IPS-NIHi7 (cell line): ENCODE results near the gene NACAD.
A peak's percentile ranks its signal among the peaks of the same experiment; 100 is the strongest.

Experiments
- DNase-seq: peaks from one replicate; pipeline ENCODE4 v3.0.0; 2012; ENCODE audit warnings: mixed read lengths; ENCODE audit errors: extremely low spot score

Gene NACAD

DNA sequence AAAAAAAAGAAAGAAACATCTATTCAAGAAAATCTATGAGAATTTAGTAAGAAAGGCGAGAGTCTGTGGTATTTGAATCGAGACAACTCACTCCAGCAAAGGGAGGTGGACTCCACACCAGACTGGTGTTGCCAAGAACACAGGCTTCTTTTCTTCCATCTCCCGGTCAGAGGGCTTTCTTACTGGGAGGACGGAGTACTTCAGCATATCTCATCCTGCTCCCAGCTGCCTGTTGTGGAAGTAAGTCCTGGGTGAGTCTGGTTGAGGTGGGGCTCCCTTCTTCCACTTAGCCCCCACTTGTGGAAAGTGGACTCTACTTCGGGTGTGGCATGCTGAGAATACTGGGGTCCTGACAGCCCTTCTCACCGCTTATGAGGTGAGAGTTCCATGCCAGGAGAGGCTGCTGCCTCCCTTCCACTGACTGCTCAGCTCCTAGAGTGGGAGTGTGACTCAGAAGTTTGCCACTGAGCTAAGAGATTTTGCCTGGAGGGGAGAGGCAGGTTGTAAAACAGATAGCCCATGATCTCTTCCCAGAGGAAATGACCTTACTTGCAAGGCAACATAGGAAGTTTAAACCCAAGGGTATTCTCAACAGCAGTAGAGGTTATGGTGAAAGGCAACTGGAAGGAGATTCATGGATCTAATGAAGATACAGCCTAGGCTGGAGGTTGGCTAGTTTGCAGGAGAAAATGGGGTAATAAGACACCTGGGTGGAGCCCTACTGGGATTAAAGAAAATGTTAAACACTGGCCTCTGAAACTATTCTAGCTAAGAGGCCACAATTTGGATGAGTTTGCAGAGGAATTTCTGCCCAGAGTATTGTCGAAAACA lies 3.5 kb upstream of the NACAD start:
- DNase-seq: no peak

DNA sequence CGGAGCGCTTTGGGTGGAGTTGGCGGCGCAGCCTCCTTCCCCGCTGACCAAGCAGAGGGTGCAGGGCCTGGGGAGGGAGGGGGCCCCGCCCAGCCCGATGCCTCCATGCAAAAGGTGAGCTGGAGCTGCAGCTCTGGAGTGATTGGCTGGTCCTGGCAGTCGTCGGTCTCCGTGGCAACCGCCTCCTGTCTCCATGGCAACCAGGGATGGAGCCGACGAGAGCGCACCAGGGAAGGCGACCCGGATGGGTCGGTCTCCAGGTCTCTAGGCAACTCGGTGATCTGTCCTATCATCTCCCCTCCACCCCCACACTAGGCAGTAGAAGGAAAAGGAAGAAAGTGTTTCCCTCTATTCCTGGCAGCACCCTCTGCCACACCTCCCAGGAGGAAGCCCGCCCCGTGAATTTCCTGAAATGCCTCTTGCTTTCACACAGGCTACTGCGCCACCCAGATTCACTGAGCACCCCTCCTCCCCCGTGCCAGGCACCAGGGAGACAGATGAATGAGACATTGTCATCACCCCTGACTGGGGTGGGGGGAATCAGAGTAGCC lies 647 bp upstream of the NACAD start:
- DNase-seq: peak; percentile 97

DNA sequence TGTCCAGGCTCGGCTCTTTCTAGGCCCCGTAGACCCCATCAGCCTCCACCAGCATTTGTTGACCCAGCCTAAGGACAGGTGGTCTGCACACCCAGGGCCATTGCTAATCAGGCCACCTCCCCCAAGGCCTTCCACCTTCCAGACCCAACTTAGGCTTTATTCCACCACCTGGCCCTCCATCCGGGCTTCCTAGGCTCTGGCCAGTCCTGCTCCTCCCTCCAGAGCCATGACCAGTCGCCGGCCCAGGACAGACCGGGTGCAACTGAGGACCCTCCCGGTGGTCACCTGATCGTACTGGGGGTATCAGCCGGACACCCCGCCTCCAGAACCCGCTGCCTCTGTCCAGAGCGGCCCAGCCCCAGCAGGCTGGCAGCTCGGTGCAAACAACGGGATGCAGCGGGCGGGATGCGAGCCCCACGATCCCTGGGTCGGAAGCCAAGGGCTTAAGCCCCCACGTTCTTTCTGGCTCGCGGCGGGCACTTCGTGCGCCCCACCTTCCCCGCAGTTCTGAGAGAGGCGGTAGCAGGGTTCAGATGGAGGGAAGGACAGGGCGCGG lies 545 bp downstream of the NACAD start:
- no peak for DNase-seq

DNA sequence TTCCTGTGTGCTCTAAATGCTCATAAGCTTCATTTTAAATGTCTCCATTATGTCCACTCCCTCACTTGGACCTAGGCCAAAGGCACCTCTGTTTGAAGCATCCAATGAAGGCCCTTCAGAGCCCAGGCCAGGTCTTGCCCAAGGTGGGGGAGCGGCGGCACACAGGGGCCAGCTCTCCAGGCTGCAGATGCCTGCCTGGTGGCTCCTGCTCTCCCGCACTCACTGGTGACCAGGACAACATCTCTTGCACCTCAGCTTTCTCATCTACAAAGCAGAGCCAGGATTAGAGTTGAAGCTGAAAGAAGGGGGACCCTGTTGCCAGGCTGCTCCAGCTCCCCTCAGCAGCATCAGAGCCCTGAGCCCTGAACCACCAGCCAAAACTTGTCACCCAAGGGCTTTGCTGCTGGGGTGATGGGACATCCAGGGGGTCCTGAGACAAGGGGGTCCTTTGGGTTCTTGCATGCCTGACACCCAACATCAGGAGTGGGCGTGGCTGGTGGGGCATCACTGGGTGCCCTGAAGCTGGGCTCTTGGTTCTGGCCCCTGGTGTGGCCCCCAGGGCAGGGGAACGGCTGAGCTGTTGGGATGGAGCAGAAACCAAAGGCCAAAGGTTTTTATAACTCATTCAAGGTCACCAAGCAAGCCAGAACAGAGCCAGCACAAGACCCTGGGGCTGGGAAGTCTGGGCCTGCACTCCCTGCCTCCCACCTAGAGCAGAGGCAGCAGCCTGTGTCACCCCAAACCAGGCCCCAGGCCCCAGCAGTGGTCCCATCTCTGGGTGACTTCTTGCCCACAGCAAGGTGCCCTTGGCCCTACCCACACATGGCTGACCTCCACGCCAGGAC lies 1.2 kb downstream of the NACAD start:
- DNase-seq: no peak

DNA sequence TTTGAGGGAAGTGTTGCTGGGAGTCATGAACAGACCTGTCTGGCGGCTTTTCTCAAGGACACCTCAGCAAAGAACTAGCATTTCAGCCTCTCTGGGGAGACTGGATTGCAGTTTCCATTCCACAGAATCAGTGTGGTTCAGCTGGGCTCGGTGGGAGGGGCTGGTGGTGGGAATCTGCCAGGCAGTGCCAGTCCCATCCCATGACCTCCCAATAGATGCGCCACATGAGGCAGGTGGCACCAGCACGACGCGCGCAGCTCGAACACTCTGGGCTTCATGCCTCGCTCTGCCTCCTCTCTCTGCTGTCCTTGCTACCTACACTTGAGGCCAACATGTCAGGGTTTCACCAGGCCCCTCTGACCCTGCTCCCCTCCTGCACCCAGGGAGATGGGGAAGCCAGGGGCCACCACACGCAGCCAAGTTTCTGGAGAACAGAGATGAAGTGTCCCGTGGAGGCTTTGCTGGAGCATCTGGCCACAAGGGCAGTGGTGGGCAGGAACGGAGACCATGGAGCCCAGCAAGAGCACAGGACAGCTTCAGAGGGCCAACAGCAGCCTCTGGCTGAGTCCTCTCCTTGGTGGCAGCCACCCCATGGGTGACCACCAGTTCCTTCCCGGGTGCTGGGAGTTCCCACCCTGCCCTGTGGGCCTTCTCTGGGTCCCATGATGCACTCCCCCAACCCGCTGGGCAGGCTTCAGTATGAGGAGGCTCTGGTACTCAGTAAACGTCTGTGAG lies 2.3 kb downstream of the NACAD start:
- DNase-seq: no peak

DNA sequence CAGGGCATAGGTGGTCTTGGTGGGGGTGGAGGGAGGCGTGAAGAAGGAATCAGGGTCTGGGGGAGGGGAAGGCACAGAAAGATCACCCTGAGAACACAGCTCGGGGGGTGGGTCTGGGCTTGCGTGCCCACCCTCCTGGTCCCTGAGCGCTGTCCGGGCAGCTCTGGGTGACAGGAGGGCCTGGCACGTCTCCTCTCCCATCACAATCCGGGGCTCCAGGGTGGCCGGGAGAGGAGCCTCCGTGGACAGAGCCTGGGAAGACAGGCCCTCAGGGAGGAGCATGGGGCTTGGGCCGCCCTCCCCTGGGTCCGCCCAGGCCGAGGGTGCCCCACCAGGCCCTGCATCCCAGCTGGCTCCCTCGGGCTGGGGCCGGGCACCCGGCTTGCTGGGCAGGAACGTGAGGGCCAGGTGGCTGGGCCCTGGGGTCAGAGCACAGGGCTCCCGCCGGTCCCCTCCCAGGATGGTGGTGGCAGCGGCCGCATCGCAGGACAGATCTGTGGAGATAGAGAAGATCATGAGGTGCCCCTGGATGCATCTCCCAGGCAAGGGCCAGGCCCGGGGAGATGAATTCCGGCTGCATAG lies 3.1 kb downstream of the NACAD start:
- DNase-seq: no peak

DNA sequence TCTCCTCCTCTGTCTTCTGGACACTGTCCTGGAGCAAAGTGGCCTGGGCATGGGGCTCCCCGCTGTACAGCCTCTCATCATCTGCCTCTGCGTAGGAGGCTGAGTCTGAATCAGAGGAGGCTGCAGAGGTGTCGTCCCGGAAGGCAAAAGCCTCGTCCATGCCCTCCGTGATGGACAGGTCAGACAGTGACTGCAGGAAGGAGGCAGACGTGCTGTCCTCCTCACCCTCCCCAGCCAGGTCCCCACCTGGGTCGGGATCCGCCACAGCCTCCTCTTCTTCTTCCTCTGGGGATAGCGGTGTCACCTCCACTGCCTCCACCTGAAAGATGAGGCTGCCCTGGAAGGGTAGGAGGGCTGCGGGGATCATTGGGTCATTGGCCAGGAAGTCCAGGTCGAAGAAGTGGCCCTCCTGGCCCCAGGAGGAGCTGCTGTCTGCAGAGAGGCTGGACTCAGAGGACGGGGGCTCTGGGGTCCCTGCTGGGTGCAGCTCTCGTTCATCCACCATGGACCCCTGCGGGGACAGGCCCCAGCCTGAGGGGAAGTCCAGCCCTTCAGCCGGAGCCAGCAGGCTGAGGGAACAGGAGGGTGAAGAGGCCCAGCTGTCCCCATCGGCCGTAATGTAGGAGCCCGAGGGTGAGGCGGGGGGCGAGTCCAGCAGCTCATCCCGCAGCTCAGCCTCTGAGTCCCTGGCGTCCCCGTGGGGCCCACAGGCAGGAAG lies 3.7 kb downstream of the NACAD start:
- no peak for DNase-seq

DNA sequence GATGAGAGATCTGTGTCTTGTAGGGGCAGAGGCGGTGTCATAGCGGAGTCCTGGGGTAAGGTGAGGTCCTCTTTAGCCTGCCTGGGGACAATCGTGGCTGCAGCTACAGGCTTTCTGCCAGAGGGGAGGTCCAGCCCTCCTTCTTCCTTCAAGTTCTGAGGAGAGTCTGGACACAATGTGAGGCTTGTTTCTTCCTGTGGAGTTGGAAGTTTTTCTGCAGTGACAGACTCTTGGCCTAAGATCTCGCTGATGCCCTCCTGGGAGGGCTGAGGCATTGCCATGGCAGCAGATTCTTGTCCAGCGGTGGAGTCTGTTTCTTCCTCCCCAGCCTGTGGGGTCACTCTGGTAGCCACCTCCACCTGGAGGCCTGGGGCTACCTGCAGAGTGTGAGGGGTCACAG lies 4.4 kb downstream of the NACAD start:
- no peak for DNase-seq

DNA sequence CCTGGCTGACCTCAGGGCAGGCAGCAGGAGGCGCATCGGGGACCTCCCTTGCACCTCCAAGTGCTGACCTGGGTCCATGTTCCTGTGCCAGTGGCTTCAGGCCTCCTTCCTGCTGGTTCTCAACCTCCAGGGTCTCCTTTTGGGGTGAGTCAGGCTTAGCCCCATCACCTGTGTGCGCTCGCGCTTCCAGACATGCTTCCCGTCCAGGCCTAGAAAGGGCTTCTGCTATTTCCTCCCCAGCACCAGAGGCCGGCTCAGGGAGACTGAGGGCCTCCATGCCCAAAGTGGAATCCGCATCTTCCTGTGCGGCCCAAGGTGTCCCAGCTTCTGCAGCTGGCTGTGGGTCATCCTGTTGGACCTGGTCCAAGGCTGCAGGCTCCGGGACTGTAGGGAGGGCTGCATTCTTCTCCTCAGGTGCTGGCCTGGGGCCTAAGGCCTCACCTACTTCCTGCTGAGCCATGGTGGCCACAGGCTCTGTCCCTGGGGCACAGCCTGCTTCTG lies 5.9 kb downstream of the NACAD start:
- no peak for DNase-seq

DNA sequence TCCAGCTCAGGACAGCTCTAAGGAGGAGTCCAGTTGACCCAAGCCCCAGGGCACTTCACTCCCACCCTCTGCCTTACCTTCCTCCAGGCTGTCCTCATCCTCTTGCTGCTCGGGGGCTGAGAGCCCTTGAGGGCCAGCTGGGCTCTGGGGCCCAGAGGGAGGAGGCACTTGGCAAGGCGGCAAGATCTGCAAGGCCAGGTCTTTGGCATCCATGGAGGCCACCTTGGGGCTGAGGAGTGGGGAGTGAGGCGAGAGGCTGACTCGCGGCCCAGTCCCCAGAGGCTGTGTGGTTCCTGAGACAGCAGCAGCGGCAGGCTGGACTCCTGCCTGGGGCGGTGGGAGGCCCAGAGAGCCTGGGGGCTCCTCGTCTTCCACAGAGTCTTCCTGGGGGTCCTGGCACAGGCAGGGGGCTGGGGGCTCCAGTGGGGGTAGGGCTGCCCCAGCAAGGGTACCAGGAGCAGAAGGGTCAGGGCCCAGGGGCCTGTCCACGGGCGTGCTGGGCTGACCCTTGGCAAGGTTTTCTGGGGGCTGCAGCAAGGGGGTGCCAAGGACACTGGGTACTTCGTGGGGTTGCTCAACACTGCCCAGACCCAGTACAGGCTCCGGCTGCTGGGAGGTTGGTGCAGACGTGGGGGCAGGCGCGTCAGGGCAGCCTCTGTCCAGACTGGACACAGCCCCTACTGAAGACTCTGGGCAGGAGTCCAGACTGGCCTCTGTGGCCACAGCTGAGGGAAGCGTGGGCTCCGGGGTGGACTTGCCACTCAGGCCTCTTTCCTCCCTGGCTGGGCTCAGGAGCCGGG lies 6.5 kb downstream of the NACAD start:
- no peak for DNase-seq

DNA sequence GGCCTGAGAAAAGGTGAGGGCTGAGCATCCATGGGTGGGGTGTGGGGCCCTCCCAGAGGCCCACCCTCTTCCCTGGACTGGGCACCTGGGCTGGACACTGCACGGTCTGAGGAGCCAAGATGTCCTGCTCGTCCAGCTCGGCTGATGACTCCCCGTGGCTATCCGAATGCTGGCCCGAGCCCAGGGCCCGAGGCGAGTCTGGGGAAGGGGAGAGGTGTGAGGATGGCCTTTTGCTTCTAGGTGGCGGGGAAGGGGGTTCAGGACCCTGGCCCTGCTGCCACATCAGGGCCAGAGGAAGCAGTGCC lies 7.1 kb downstream of the NACAD start:
- DNase-seq: no peak

DNA sequence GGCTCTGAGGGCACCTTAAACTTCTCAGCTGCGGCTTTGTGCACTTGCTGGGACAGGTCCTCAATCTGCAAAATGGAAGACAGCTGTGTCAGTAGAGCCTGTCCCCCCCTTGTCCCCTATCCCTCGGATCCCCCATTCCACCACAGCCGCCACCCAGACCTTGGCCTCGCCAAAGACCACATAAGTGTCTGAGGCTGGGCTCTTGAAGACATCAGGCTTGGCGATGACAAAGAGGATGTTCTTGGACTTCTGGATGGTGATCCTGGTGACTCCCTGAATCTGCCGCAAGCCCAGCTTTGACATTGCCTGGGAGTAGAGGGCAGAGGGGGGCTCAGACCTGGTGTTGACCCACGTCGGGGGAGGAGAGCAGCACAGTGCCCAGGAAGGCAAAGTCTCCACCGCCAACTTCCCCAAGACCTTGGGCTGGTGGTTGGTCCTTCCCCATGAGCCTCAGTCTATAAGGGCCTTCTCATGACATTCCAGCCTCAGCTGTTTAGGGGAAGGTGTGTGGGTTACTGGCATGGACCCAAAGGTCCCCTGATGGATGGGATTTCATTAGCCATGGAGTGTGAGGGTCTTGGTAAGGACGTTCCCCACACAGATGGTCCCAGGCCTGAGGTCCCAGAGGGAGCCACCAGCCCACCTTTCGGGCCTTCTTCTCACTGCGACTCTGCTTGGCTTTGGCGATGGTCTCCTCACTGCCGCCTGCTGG lies 7.7 kb downstream of the NACAD start:
- DNase-seq: no peak

DNA sequence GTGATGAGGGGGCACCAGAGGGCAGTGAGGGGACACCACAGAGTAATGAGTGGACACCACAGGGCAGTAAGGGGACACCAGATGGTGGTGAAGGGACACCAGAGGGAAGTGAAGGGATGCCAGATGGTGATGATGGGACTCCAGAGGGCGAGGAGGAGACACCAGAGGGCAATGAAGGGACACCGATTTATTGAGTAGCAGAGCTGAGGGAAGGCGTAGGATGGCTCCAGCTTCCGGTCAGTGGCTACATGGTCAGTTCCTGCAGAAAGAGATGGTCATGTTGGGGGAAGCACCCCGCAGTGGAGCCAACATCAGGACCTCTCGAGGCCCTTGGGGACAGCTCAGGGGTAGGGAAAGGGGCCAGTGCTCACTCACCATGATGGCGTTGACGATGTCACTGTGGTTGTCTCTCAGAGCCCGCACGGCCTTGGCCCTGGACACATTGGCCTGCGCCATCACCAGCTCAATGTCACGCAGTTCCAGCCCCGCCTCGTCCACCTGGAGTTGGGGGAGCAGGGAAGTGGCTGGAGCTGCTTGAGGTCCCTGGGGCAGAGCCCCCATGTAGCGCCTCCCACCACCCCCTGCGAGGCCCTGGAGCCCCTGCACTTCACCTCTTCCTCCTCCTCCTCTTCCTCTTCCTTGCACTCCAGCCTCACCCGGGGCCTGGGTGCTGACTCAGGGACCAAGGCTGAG lies 8.4 kb downstream of the NACAD start:
- no peak for DNase-seq

DNA sequence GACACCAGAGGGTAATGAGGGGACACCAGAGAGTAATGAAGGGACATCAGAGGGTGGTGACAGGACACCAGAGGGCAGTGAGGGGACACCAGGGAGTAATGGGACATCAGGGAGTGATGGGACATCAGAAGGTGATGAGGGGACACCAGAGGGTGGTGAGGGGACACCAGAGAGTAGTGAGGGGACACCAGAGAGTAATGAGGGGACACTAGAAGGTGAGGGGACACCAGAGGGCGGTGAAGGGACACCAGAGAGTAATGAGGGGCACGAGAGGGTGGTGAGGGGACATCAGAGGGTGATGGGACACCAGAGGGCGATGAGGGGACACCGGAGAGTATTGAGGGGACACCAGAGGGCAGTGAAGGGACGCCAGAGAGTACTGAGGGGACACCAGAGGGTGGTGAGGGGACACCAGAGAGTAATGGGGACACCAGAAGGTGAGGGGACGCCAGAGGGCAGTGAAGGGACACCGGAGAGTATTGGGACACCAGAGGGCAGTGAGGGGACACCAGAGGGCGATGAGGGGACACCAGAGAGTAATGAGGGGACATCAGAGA lies 10.6 kb downstream of the NACAD start:
- DNase-seq: no peak

DNA sequence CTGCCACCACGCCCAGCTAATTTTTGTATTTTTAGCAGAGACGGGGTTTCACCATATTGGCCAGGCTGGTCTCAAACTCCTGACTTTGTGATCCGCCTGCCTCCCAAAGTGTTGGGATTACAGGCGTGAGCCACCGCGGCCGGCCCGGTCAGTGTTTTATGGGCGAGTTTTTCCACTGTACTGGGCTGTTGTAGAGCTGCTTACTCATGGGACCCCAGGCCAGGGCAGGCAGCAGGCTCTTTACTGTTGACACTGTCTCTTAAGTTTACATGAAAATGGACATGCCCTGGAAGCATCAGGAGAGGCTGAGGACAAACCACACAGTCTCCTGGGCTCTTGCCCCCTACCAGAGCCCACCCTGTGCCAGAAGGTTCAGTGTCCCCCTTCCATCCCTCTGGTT lies 11.2 kb downstream of the NACAD start:
- DNase-seq: no peak

DNA sequence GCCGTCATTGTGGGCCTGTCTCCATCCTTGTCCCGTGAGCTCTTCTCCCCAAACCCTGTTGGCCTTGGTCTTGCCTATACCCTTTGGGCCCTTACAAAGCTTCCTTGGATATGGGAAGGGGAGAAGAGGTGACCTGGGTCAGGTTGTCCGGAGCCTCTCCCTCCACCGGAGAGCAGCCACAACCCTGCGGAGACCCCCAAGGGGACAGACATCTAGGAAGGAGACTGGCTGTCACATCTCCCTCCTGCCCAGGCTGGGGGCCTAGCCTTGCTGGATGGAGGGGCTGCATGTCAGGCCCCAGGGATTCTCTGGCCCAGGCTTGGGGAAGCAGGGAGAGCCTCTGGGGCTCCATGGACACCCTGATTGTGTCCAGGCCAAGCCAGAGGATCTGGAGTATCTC lies 11.8 kb downstream of the NACAD start:
- no peak for DNase-seq

DNA sequence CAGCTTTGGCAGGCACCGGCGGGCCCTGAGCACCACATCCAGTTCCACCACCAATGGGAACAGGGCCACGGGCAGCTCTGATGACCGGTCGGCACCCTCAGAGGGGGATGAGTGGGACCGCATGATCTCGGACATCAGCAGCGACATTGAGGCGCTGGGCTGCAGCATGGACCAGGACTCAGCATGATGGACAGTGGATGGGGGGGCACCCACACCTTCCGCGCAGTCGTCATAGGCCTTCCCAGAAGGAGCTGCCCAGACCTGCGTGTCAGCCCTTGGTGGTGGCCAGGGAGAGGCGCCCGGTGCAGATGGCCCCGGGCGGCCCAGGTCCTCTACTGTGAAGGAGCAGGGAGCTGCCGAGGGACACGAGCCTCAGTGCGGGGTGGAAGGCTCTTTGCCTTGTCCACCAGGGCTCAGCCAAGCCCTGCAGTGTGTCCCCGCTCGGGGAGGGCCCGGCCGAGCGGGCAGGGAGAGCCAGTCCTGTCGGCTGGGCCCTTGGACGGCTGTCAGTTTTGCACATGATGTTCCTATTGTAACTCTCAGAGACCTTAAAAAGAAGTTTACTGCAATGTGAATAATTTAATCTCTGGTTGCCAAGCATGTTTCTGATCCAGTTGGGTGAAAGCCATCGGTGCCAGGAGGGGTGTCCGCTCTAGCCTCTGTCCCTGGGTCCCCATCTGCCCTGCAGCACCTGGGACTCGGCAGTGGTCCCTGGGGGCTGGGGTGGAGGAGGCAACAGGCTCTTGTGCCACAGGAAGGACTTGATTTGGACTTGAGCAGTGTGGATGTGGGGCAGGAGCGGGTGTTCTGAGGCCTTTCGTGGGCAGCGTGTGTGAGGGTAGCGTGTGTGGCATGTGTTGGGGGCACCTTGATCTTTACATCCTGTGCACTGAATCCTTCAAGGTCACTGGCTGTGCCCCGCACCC lies 12.6 kb downstream of the NACAD start:
- no peak for DNase-seq
